MM.1S (cell line): ENCODE results near the gene TAF5L.

Source experiments
- DNase-seq: peaks from one replicate; pipeline ENCODE4 v3.0.0-alpha.2; 2015
- H2AFZ ChIP-seq: fragments of 300-600 bp; sonication (generic); 2 replicates; pipeline ENCODE4 v1.6.0; 2016; ENCODE audit warnings: antibody characterized with exemption, low read length
- H3F3A ChIP-seq: fragments of 300-600 bp; sonication (generic); 2 replicates; pipeline ENCODE4 v1.6.1; 2016; ENCODE audit warnings: mild to moderate bottlenecking, antibody characterized with exemption, low read length, moderate library complexity, mixed read lengths; ENCODE audit not compliant: insufficient read depth
- H3K27ac ChIP-seq: fragments of 300-600 bp; sonication (generic); 2 replicates; pipeline ENCODE4 v1.5.1; 2016; ENCODE audit warnings: mild to moderate bottlenecking, low read length
- H3K27me3 ChIP-seq: fragments of 300-600 bp; sonication (generic); replicated peaks from 2 replicates; pipeline ENCODE4 v1.6.0; 2016; ENCODE audit warnings: low read length; ENCODE audit not compliant: insufficient read depth
- H3K36me3 ChIP-seq: fragments of 300-600 bp; sonication (generic); replicated peaks from 2 replicates; pipeline ENCODE4 v1.6.1; 2016; ENCODE audit warnings: mild to moderate bottlenecking, low read length, mixed read lengths; ENCODE audit not compliant: insufficient read depth
- H3K4me1 ChIP-seq: fragments of 300-600 bp; sonication (generic); 2 replicates; pipeline ENCODE4 v1.6.1; 2016; ENCODE audit warnings: low read length, mixed read lengths
- H3K4me2 ChIP-seq: fragments of 300-600 bp; sonication (generic); 2 replicates; pipeline ENCODE4 v1.6.0; 2016; ENCODE audit warnings: low read depth, low read length
- H3K4me3 ChIP-seq: fragments of 300-600 bp; sonication (generic); 2 replicates; pipeline ENCODE4 v1.5.1; 2016; ENCODE audit warnings: low read length, mixed read lengths
- H3K79me2 ChIP-seq: fragments of 300-600 bp; sonication (generic); 2 replicates; pipeline ENCODE4 v1.6.1; 2016; ENCODE audit warnings: mixed run types, low read length, mixed read lengths
- H3K9ac ChIP-seq: fragments of 300-600 bp; sonication (generic); 2 replicates; pipeline ENCODE4 v1.6.1; 2016; ENCODE audit warnings: low read length, mixed read lengths
- H3K9me2 ChIP-seq: fragments of 300-600 bp; sonication (generic); replicated peaks from 2 replicates; pipeline ENCODE4 v1.6.1; 2016; ENCODE audit warnings: mild to moderate bottlenecking, low read length, mixed read lengths; ENCODE audit not compliant: insufficient read depth
- H3K9me3 ChIP-seq: fragments of 300-600 bp; sonication (generic); replicated peaks from 2 replicates; pipeline ENCODE4 v1.6.1; 2016; ENCODE audit warnings: mild to moderate bottlenecking, low read length, mixed read lengths; ENCODE audit not compliant: insufficient read depth
- H4K20me1 ChIP-seq: fragments of 300-600 bp; sonication (generic); 2 replicates; pipeline ENCODE4 v1.6.1; 2016; ENCODE audit warnings: mild to moderate bottlenecking, low read length, moderate library complexity, mixed read lengths; ENCODE audit not compliant: insufficient read depth
- CTCF ChIP-seq: fragments of 300-600 bp; sonication (generic); IDR thresholded peaks from 2 replicates; pipeline ENCODE4 v1.5.1; 2016; ENCODE audit warnings: antibody characterized with exemption, low read length, mixed read lengths
- EZH2 ChIP-seq: fragments of 300-600 bp; sonication (generic); optimal IDR thresholded peaks from 2 replicates; pipeline ENCODE3; 2017; ENCODE audit warnings: low read depth, mild to moderate bottlenecking, antibody characterized with exemption, low read length, mixed read lengths
- EZH2phosphoT487 ChIP-seq: fragments of 300-600 bp; sonication (generic); IDR thresholded peaks from 2 replicates; pipeline ENCODE4 v1.6.1; 2018; ENCODE audit warnings: antibody characterized with exemption, low read length

The TAF5L gene

GRCh38 chr1:229653420-229653819, 27.5 kb upstream of the TAF5L start:
- H3K4me2 ChIP-seq = no peak overlapping the region
- no peak overlapping the region for H3K9ac ChIP-seq
- H2AFZ ChIP-seq = no peak overlapping the region
- H3K4me3 ChIP-seq = no peak overlapping the region
- H3K9me3 ChIP-seq = no peaks in the 10 kb centered on the region
- H3K27me3 ChIP-seq = no peaks in the 10 kb centered on the region
- no peak for DNase-seq
- no peak for TF ChIP-seq EZH2phosphoT487
- no peak for TF ChIP-seq EZH2
- H3K4me1 ChIP-seq = no peaks in the 10 kb centered on the region
- H3F3A ChIP-seq = no peaks in the 10 kb centered on the region; the same call in 1 of the 2 replicates
- peaks cover 23% of the 10 kb centered on the region for H3K36me3 ChIP-seq
- H3K9me2 ChIP-seq = no peaks in the 10 kb centered on the region
- H3K79me2 ChIP-seq = no peaks in the 10 kb centered on the region
- no peak overlapping the region for H3K27ac ChIP-seq
- no peaks in the 10 kb centered on the region for H4K20me1 ChIP-seq

GRCh38 chr1:229651546-229651945, 25.6 kb upstream of the TAF5L start:
- no peak for DNase-seq
- TF ChIP-seq CTCF (no peak), EZH2phosphoT487 (no peak), EZH2 (no peak)
- Histone ChIP-seq H2AFZ (no peak overlapping the region), H3K36me3 (peaks cover 32% of the 10 kb centered on the region), H3F3A (no peaks in the 10 kb centered on the region; the same call in 1 of the 2 replicates), H3K9me3 (no peaks in the 10 kb centered on the region), H3K79me2 (no peaks in the 10 kb centered on the region), H4K20me1 (no peaks in the 10 kb centered on the region), H3K27ac (no peak overlapping the region), H3K27me3 (no peaks in the 10 kb centered on the region), H3K9me2 (no peaks in the 10 kb centered on the region), H3K4me2 (no peak overlapping the region), H3K4me1 (no peaks in the 10 kb centered on the region), H3K4me3 (no peak overlapping the region), H3K9ac (no peak overlapping the region)

- no peak overlapping the region for H3K4me2 ChIP-seq
- 0 out of 2 replicates have a peak, but pooled peaks cover 3% of the 10 kb centered on the region for H3K79me2 ChIP-seq
- H2AFZ ChIP-seq = no peak overlapping the region
- TF ChIP-seq CTCF (no peak), EZH2 (no peak), EZH2phosphoT487 (no peak)
- H3K9me2 ChIP-seq = no peaks in the 10 kb centered on the region
- DNase-seq = no peak
- no peaks in the 10 kb centered on the region for H3K9me3 ChIP-seq
- no peaks in the 10 kb centered on the region for H3K27me3 ChIP-seq
- peaks cover 32% of the 10 kb centered on the region for H3K36me3 ChIP-seq
- H3F3A ChIP-seq = no peaks in the 10 kb centered on the region; the same call in 1 of the 2 replicates
- no peaks in the 10 kb centered on the region for H3K4me1 ChIP-seq
- no peak overlapping the region for H3K27ac ChIP-seq
- no peak overlapping the region for H3K4me3 ChIP-seq
- no peaks in the 10 kb centered on the region for H4K20me1 ChIP-seq
- no peak overlapping the region for H3K9ac ChIP-seq
Observed at GRCh38 chr1:229650045-229650444, 24.1 kb upstream of the TAF5L start.

- Histone ChIP-seq H3K4me2 (no peak overlapping the region), H3K27me3 (no peaks in the 10 kb centered on the region), H3K79me2 (peaks cover 5% of the 10 kb centered on the region; the same call in 1 of the 2 replicates), H3F3A (no peaks in the 10 kb centered on the region; the same call in 1 of the 2 replicates), H3K4me1 (peaks cover 4% of the 10 kb centered on the region; the same call in 1 of the 2 replicates), H3K9me2 (no peaks in the 10 kb centered on the region), H3K9me3 (no peaks in the 10 kb centered on the region), H2AFZ (no peak overlapping the region), H3K36me3 (peaks cover 32% of the 10 kb centered on the region), H4K20me1 (no peaks in the 10 kb centered on the region), H3K9ac (no peak overlapping the region), H3K4me3 (no peak overlapping the region), H3K27ac (no peak overlapping the region)
- no peak for TF ChIP-seq CTCF
- no peak for DNase-seq
Observed at GRCh38 chr1:229648406-229648805, 22.5 kb upstream of the TAF5L start.
